Ureter (tissue), 1 donor: Measurements from ENCODE around the gene IL2RG. TPM values are rescaled to one million over a fixed set of nuclear protein-coding genes. Genes with fewer than 3 reads are reported as not detected.
A peak's percentile ranks its signal among the peaks of the same experiment; 100 is the strongest.

ENCODE experiments used
- DNase-seq: peaks from one replicate; pipeline ENCODE4 v3.0.0-alpha.2; 2020; ENCODE audit warnings: low spot score
- total RNA-seq: library from RNA; stranded (reverse); gene quantifications from one replicate; pipeline ENCODE4 v1.2.4, GENCODE V29; 2023
- donor health status: DM: yes; HTN: yes; CAD: no.

Gene IL2RG
- total RNA-seq, 1 donor from 2014 or later: 5.6 TPM

GRCh38 chrX:71068044-71068918 is 43.1 kb downstream of the IL2RG start, which contains the start of gene SNX12:
SNX12 (minus strand) TSS chrX:71068334; CDS start chrX:71068306, 28 bp downstream.
- peak; percentile 92 for DNase-seq

GRCh38 chrX:71067712-71068043 is 43.7 kb downstream of the IL2RG start:
- DNase-seq: no peak

- DNase-seq: no peak
Observed at GRCh38 chrX:71067089-71067488, 44.3 kb downstream of the IL2RG start.

DNA sequence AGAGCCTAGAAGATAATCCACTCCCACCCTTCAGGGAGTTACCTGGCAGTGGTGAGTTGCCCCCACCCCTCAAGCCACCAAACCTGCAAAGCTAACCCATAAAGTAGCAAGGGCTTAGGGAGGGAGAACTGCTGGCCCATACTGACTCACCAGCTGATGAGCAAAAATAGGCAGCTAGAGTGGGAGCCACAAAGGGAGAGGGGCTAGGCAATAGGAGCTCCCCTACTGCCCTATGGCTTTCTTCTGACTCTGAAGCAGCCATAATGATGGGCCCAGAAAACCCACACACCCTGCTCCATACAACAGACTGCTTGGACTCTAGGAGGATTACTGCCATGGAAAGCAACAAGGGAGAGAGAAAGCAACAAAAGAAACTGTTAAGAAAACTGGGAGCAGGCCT is 51.2 kb downstream of the IL2RG start:
- DNase-seq: no peak

- DNase-seq: no peak
Observed at GRCh38 chrX:71057848-71058530, 53.4 kb downstream of the IL2RG start.

Other genes starting within 250 kb of the IL2RG start
- not detected for gene TEX11, start 202.9 kb downstream of the IL2RG start, total RNA-seq
- gene SLC7A3, start 180.5 kb downstream of the IL2RG start, total RNA-seq: 0.21 TPM
- gene SNX12, start 43.2 kb downstream of the IL2RG start, total RNA-seq: 82.4 TPM
- gene FOXO4, start 15.7 kb downstream of the IL2RG start, total RNA-seq: 18.9 TPM
- gene CXorf65, start 4.8 kb downstream of the IL2RG start, total RNA-seq: not detected
- 71.4 TPM for gene MED12, start 7.0 kb upstream of the IL2RG start, total RNA-seq
- 1.9 TPM for gene NLGN3, start 33.3 kb upstream of the IL2RG start, total RNA-seq
- 4.1 TPM for gene GJB1, start 111.6 kb upstream of the IL2RG start, total RNA-seq
- 28.9 TPM for gene ZMYM3, start 142.6 kb upstream of the IL2RG start, total RNA-seq
- 308 TPM for gene NONO, start 172.1 kb upstream of the IL2RG start, total RNA-seq
- gene ITGB1BP2, start 190.2 kb upstream of the IL2RG start, total RNA-seq: 8.9 TPM